Heart left ventricle (tissue), 13 donors: ENCODE measurements around the gene KRT31.
"Not testable (repeated sequence)": the region's sequence is repeated elsewhere in the genome, so short reads cannot be mapped to it uniquely, and the experiment has no call there.

Experiments used
- POLR2A ChIP-seq, 2 donors: fragments of 450-650 bp; IDR thresholded peaks; one replicate each; pipeline ENCODE4 v1.6.1; 2017; ENCODE audit warnings: antibody characterized with exemption in 2 of 2, mild to moderate bottlenecking in 2 of 2, moderate library complexity in 2 of 2
- TF ChIP-seq, protein P1 (sequence below), 12 donors: fragments of 200-600 bp; sonication (generic) in 4 of 12; IDR thresholded peaks; one replicate each; pipeline versions ENCODE4 v1.5.0 to v1.8.0; 2018 to 2022; ENCODE audit warnings: antibody characterized with exemption in 12 of 12, mild to moderate bottlenecking in 5 of 12
- donor health status: ischemic (EF 13 %, LVEDD 7.1; RV severe dilation, severe dysfunction).
- donor health status: DM: no; HTN: yes; CAD: no.
- donor health status: DM: no; HTN: no; CAD: no.
- donor health status: ischemic (EF 25% LVEDD 6.9; RV normal size, moderate dysfunction).
- donor health status: ischemic (EF 25% LVEDD 5.7; RV mildly dilated, moderate dysfunction).
- donor health status: ischemic (EF 35%, LVEDD 5.7; RV mildly dilated, moderate dysfunction).
- donor health status: nonischemic (EF 11% LVEDD 7.7; RV severe dilation, severe dysfunction).
- donor health status: DM: yes; HTN: yes; CAD: no.
- donor health status: PGD.
- donor health status: ischemic (EF 29% LVEDD 5.4; RV normal size, mild dysfunction).
- donor health status: nonischemic (EF 23%, LVEDD 6.1; RV moderate dilation, normal function).

DNA sequence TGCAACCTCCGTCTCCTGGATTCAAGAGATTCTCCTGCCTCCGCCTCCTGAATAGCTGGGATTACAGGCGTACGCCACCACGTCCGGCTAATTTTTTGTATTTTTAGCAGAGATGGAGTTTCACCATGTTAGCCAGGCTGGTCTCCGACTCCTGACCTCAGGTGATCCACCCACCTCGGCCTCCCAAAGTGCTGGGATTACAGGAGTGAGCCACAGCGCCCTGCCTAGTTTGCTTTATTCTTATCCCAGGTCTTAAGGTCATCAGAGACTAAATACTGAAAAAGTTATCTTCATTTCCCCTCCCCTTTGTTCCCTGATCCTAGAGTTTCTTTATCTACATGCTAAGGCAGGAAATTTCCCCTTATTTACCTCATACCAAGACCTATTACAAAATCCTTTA is 33.0 kb upstream of the KRT31 start:
- TF ChIP-seq, protein P1, sequence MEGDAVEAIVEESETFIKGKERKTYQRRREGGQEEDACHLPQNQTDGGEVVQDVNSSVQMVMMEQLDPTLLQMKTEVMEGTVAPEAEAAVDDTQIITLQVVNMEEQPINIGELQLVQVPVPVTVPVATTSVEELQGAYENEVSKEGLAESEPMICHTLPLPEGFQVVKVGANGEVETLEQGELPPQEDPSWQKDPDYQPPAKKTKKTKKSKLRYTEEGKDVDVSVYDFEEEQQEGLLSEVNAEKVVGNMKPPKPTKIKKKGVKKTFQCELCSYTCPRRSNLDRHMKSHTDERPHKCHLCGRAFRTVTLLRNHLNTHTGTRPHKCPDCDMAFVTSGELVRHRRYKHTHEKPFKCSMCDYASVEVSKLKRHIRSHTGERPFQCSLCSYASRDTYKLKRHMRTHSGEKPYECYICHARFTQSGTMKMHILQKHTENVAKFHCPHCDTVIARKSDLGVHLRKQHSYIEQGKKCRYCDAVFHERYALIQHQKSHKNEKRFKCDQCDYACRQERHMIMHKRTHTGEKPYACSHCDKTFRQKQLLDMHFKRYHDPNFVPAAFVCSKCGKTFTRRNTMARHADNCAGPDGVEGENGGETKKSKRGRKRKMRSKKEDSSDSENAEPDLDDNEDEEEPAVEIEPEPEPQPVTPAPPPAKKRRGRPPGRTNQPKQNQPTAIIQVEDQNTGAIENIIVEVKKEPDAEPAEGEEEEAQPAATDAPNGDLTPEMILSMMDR (IDR thresholded peaks at IDR 0.05) = not testable (repeated sequence)
- not testable (repeated sequence) for TF ChIP-seq POLR2A (IDR thresholded peaks at IDR 0.05)
